ENCODE results near the gene ARHGEF2.
A peak's percentile ranks its signal among the peaks of the same experiment; 100 is the strongest.
"Not testable (repeated sequence)": the region's sequence is repeated elsewhere in the genome, so short reads cannot be mapped to it uniquely, and the experiment has no call there.

ARHGEF2 gene

DNA sequence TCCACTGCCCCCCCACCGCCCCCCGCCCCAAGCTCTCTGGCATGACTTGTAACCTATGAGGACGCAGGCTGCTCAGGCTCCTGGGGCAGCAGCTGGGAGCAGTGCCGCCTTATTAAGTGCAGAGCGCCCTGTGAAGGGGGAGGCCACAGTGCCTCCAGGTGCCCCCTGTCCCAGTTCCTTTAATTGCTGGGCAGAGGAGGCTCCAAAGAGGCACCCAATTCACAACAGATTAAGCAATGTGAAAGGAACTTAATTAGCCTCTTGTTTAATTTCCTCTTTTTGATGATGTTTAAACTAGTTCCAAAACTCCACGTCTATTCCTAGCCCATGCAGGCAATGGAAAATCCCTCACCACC lies 33.9 kb downstream of the ARHGEF2 start:
- no peak for DNase-seq (ENCODE audit: low read depth in 2 of 2)

DNA sequence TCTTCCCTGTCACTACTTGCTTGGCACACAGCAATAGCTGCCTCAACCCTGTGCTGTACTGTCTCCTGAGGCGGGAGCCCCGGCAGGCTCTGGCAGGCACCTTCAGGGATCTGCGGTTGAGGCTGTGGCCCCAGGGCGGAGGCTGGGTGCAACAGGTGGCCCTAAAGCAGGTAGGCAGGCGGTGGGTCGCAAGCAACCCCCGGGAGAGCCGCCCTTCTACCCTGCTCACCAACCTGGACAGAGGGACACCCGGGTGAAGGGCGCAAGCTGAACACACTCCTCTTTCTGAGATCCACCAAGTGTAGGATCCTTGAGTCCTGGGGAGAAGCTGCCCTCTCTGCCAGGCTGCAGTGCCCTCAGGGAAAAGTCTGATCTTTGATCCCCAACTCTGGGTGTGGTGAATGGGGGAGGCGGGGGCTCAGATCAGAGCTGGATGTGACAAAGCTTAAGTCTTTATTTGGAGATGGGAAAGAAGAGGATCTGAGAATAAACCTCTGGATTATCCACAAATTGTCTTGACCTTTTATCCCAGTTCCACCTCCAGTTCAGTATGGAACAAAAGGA lies 35.7 kb downstream of the ARHGEF2 start:
- DNase-seq (ENCODE audit: low read depth in 2 of 2), result no peak

GRCh38 chr1:155941845-155942531 lies 36.4 kb downstream of the ARHGEF2 start:
- DNase-seq (ENCODE audit: low read depth in 2 of 2), result no peak

GRCh38 chr1:155940993-155941844 lies 37.1 kb downstream of the ARHGEF2 start, which contains the start of gene RXFP4:
Gene RXFP4 (plus strand): TSS chr1:155941638. CDS start chr1:155941710, 72 bp downstream.
- no peak for DNase-seq (ENCODE audit: low read depth in 2 of 2)

DNA sequence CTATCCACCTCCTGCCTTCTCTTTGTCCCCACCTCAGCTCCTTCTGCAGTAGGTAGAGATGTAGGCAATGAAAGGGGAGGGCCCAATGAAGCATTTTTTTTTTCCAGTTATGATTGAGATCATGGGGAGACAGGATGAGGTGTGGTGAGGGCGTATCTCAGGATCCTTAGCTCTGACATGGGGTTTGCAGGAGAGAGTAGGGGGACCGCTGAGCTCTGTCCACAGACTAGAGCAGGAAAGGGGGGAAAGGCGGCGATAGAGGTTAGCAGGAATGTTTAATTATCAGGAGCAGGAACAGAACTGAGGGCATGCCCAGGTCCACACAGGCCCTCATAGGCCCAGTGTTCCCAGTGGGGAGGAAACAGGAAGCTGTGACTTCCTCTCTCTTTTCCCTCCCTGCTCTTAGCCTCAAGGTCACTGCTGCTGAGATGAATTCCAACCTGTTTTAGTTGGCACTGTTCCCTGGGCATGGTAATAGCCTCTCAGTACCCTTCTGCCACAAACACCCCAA lies 37.8 kb downstream of the ARHGEF2 start:
- DNase-seq (ENCODE audit: low read depth in 2 of 2), result no peak

DNA sequence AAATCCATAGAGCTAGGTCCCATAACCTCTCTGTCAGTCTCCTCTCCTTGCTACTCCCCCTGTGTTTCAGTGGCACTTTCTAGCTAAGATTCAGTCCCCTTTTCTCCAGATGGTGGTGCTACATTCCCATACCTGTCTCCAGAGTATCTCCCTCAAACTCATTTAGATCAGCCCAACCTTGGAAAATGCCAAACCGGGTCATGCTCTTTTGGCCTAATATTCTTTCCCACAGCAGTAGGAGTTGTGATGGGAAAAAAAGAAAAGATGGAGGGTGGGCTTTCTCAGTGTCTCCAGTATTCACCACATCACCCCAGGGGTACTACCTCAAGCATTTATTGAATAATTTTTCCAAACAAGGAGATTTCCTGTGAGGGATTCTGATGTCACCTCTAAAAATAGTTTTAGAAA lies 40.1 kb downstream of the ARHGEF2 start:
- peak; percentile 51 to 56 for DNase-seq (ENCODE audit: low read depth in 2 of 2)

- no peak for DNase-seq (ENCODE audit: low read depth in 2 of 2)
Measured at GRCh38 chr1:155934936-155935590, 43.3 kb downstream of the ARHGEF2 start.

DNA sequence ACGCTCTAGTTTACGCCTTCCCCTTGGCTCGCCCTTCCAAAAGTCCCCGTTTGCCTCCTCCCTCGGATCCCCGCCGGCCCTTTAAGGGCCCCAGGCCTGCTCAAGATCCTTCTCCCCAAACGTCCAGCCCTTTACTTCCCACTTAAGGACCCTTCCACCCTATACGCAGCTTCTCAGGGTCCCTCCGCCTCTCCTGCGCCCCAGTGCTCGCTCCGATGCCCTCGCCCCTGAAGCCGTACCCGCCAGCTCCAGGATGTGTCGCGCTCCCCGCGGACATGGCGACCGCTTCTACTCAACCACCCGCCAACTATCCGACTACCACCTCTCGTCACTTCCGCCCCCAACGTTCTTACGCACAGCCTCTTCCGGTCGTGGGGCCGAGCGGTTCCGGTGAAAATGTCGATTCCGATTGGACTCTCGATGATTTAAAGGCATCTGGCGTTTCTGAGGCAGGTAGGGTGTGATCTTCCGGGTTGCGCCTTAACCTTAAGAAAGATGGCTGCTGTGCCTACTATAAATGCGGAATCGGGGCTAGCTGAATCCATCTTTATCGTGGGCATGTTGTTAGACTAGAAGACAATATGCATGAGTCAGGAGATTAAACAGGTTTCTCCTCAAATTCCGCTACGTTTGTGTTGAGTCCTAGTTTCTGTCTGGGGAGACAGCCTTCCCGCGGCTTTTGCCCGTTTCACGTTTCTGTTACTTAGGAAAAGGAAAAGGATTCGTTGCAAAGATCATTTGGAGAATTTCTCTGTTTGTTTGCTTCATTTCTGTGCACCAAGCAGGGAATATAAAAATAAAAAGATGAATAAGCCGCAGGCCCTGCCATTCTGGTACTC lies 44.0 kb downstream of the ARHGEF2 start, which contains the start of gene KHDC4:
KHDC4 (minus strand) TSS at position 317 of the 839 bp plus-strand sequence; CDS start at position 277, 40 bp downstream.
- peak; percentile 97 to 98 for DNase-seq (ENCODE audit: low read depth in 2 of 2)

- DNase-seq (ENCODE audit: low read depth in 2 of 2), result no peak
Measured at GRCh38 chr1:155933591-155934096, 44.7 kb downstream of the ARHGEF2 start.

DNA sequence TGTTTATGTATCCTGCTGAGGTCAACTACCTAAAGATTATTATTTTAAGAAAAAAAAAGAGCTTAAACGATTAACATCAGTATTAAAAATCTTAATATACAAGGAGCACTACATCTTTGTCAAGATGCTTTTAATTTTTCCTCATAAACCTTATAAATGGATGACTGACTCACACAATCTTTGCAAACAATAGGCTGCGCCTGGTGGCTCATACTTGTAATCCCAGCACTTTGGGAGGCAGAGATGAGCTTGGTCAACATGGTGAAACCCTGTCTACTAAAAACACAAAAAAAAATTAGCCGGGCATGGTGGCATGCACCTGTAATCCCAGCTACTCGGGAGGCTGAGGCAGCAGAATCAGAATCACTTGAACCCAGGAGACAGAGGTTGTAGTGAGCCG lies 45.9 kb downstream of the ARHGEF2 start:
- DNase-seq (ENCODE audit: low read depth in 2 of 2), result no peak

GRCh38 chr1:155932081-155932480 lies 46.3 kb downstream of the ARHGEF2 start:
- DNase-seq (ENCODE audit: low read depth in 2 of 2), result no peak

DNA sequence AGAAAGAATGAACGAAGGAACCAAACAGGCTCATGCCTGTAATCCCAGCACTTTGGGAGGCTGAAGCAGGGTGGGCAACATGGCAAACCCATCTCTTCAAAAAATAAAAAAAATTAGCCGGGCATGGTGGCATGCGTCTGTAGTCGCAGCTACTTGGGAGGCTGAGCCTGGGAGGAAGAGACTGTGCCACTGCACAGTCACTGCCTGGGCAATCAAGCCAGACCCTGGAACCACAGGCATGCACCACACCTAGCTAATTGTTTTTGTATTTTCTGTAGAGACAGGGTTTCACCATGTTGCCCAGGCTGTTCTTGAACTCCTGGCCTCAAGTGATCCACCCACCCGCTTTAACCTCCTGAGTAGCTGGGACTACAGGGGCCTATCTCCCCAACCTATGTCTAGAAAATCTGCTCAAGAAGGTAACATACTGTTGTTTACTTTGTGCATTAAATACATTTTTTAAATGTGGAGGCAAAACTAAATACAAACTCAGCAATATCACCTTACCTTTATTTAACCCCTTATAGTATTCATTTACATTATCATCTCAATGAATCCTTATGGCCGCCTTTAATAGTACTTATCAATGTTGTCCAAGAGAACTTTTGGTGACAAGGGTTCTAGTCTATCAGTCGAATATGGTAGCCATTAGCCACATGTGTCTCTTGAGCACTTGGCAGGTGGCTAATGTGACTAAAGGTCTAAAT lies 46.9 kb downstream of the ARHGEF2 start:
- no peak for DNase-seq (ENCODE audit: low read depth in 2 of 2)

GRCh38 chr1:155930725-155931124 lies 47.6 kb downstream of the ARHGEF2 start:
- not testable (repeated sequence) for DNase-seq (ENCODE audit: low read depth in 2 of 2)

DNA sequence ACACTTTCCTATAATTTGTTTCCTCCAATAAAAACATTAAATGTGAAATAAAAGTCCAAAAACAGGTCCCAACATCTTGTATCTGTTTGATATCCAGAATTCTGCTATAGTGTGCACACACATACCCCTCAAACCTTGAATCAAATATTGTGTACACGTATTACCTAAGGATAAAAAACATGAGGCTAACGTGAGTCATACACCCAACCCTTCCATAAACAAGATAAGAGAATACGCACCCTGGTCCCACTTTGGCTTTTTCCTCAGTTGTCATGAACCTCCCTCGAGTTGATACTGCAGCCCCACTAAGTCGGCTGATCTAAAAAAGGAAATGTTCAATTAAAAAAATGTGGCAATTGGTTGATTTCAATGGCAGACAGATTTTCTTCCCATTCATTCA lies 49.3 kb downstream of the ARHGEF2 start:
- no peak for DNase-seq (ENCODE audit: low read depth in 2 of 2)

DNA sequence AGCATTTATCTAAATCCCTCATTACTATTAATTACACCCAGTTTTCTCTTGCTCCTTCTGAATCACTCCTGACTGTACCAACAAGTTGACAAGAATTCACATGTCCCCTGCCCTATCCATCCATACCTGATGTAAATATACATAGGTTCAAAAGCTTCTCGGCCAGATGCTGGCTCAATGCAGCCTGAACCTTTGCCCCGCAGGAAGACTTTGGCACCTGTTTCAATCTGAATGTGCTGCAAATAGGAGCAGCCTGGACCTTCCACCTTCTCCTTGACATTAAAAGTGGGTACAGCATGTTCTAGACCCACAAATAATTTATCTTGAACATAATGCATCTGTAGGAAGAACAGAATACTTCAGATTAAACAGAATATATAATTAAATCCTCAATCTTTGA lies 52.8 kb downstream of the ARHGEF2 start:
- DNase-seq (ENCODE audit: low read depth in 2 of 2), result no peak

DNA sequence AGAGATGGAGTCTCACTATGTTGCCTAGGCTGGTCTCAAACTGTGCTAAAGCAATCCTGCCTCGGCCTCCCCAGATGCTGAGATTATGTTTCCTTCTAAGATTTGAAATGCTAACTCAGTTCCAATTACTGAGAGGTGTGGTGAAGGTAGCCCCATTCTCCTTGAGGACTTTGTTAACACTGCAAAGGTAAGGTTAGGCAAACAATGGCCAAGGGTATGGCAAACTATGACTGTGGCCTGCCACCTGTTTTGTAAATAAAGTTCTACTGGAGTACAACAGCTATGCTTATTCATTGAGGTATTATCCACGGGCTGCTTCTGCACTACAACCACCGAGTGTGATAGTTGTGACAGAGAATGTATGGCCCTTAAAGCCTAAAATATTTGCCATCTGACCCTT lies 57.6 kb downstream of the ARHGEF2 start:
- no peak for DNase-seq (ENCODE audit: low read depth in 2 of 2)

GRCh38 chr1:155919801-155920200 lies 58.5 kb downstream of the ARHGEF2 start:
- no peak for DNase-seq (ENCODE audit: low read depth in 2 of 2)

GRCh38 chr1:155918660-155919059 lies 59.7 kb downstream of the ARHGEF2 start:
- DNase-seq (ENCODE audit: low read depth in 2 of 2), result no peak

GRCh38 chr1:155913969-155914757 lies 64.2 kb downstream of the ARHGEF2 start:
- peak in 1 of 2 experiments; percentile 31 for DNase-seq (ENCODE audit: low read depth in 2 of 2)
